ENCODE data around the gene PEX7.
"Not testable (repeated sequence)": the region's sequence is repeated elsewhere in the genome, so short reads cannot be mapped to it uniquely, and the experiment has no call there.

Gene PEX7

GRCh38 chr6:136956590-136957544 lies 134.5 kb downstream of the PEX7 start:
- DNase-seq = no peak

GRCh38 chr6:136958168-136958567 lies 135.8 kb downstream of the PEX7 start:
- no peak for DNase-seq

DNA sequence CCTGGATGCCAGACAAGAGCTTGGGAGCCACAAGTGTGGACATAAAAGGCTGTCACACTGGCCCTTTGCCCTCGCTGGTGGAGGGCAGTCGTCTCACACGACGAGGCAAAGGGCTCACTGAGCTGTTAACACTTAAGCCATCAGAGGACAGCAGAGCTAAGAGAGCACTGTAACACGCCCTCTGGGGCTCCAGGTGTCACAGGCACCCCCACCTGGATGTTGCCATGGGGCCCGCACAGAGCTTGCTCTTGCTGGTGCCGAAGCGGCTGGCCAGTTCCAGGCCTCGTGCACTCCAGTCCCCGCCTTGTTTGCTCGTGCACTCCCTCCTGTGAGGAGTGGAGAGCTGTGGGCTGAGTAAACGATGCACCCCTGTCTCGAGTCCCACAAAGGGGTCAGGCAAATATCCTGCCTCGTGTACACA lies 137.1 kb downstream of the PEX7 start:
- no peak for DNase-seq

DNA sequence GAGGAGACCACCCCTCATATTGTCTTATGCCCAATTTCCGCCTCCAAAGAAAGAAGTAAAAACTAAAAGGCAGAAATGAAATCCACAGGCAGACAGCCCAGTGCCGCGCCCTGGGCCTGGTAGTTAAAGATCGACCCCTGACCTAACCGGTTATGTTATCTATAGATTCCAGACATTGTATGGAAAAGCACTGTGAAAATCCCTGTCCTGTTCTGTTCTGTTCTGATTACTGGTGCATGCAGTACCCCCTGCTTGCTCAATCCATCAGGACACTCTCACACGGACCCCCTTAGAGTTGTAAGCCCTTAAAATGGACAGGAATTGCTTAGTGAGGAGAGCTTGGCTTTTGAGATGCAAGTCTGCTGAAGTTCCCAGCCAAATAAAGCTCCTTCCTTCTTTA lies 137.5 kb downstream of the PEX7 start:
- DNase-seq = not testable (repeated sequence)

GRCh38 chr6:136960781-136961180 lies 138.4 kb downstream of the PEX7 start:
- DNase-seq = no peak

GRCh38 chr6:136961848-136962247 lies 139.5 kb downstream of the PEX7 start:
- DNase-seq = no peak

DNA sequence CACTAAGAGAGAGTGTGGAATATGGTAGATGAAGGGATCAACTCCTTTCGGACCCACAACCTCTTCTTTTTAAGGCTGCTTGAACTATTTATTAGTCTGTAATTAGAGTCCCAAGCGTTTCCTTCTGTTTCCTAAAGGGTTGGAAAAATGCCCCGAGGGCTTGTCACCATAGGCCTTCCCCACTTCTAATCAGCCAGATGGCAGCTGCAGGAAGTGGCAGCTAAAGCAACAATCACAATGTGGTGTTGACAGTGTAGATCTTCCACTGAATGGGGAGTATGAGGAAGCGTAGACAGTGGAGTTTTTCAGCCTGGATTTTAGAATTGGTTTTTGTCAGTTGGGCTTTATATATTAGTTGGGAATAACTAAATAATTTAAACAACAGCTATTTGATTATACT lies 140.3 kb downstream of the PEX7 start:
- no peak for DNase-seq

- DNase-seq = no peak
These were observed 140.9 kb downstream of the PEX7 start for GRCh38 chr6:136963259-136963658.
